HCEC 1CT (cell line): ENCODE results near the gene TBL1XR1.
"Not testable (repeated sequence)": the region's sequence is repeated elsewhere in the genome, so short reads cannot be mapped to it uniquely, and the experiment has no call there.

Experiments
- DNase-seq: peaks from one replicate; pipeline ENCODE4 v3.0.0-alpha.2; 2017

Gene TBL1XR1

DNA sequence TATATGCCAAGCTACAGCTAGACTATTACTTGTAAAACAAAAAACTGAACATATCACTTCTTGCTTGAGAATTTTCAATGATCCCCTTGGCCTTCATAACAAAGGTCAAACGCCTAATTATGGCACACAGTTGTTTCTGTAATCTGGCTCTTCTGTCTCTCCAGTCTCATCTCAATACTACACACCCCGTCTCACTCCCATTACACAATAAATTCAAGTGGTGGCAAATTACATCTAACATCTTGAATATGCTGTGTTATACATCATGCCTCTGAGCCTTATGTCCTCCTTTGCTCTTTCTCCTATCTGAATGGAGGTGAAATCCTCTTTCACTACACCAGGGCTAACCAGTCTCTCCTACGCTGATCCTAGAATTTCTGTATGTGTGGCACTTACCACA lies 140.4 kb downstream of the TBL1XR1 start:
- DNase-seq, result no peak

DNA sequence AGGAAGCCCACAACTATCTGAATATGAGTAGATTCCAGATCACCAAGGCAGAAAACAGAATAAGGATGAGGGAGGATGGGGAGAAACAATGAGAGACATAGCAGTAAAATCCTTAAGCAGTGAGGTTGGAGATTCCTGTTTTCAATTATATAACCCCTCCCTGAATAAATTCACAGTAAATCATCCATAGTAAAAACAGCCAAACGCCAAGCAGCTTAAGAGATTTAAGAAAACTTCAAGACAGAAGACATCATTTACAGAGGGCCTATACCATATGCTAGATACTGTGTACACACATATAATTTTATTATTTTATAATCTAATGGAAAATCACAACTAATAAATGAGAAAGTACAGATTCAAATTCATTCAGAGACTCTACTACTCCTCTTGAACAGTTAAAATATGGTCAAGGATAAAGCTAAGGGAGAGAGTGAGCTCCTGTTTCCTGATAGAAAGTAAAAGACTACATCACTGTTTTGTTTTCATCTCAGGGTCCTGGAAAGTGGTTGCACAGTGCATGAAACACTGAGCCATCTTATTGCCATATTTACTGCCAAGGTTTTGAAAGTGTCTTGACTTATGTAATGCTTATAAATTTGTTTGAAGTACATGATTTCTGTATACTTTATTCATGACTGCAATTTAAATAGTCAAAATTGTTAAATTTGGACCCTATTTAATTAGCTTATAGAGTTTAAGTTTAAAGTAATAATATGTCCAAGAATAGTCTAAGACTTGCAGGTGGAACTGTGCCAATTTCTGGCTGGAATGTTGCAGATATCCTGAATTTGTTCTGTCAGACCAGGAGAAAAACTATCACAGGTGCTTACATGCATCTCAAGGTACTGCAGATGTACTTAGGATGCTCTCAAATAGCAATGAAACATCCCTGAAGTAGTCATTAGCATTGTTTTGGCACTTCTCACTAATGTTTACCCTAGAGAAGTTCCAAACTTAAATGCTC lies 141.4 kb downstream of the TBL1XR1 start:
- no peak for DNase-seq

DNA sequence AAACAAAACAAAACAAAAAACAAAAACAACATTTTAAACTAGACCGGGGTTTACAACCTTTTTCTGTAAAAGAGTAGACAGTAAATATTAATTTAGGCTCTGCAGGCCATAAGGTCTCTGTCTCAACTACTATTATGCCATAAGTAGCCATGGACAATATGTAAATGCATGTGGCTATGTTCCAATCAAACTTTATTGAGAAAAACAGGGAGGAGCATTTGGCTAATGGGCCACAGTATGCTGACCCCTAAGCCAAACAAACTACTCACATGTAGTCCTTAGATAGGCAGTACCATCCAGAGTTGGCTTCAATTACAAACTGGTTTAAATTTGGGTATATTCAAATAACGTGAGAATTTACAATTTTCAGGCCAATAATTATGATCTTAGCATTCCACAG lies 144.2 kb downstream of the TBL1XR1 start:
- no peak for DNase-seq

DNA sequence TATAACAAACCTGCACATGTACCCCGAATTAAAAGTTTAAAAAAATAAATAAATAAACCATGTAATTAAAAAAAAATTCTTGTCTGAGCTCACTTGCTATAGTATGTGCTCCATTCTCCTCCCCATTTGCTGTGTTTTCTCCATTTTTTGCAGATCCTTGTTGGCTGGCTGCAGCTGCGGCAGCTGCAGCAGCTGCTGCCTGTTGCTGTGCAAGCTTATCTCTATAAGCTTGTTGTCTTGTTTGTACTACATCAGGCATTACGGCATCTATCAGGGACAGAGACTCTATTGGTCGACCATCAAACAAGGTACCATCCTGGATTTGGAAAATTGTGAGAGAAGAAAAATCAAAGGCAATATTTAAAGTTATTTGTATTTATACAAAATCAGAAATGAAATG lies 145.9 kb downstream of the TBL1XR1 start:
- no peak for DNase-seq

DNA sequence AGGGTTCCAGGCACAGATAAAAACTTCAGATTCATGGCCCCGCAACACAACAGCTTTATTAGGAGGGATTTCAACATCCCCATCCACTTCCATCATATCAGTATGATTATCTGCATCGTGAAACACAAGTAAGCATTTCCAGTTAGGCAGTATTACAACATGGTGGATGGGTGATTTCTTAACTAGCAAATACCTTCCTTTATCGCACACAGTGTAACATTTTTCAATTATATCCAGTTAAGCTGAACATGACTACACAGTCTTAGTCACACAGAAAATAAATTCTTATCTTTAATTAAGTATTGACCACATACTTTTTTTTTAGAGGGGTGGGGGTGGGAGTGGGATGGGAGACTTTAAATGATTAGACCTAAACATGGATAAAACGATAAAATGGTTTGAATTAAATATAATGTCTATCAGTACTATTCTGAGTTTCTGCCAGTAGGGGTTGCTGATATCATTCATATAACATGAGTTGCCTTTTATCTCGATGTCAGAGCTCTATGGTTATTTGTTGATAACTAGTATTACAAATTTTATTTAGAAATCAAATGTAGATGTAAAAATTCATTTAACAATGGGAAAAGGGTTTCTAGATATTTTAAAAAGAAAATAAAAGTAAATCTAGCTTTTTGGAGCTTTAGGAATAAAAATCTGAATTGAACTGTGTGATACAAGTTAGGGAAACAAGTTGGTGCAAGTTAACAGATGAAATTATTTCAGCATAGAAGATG lies 146.6 kb downstream of the TBL1XR1 start:
- DNase-seq, result peak; percentile 56

DNA sequence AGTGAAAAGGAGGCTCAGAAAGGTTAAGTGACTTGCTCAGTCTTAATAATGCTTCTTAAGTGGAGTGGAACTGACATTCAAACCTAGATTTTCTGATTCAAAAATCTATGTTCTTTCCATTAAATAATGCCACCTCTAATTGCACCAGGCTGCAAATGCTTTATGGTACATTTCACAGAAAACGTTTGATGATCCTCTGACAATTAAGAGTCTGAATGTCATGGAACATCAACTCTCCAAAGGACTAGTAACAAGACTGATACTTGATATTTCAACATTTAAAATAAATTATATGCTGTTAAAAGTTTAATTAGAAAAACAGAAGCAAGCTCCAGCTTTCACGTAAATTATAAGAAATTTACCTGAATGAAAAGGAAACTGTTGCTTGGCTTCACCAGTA lies 151.5 kb downstream of the TBL1XR1 start:
- no peak for DNase-seq

DNA sequence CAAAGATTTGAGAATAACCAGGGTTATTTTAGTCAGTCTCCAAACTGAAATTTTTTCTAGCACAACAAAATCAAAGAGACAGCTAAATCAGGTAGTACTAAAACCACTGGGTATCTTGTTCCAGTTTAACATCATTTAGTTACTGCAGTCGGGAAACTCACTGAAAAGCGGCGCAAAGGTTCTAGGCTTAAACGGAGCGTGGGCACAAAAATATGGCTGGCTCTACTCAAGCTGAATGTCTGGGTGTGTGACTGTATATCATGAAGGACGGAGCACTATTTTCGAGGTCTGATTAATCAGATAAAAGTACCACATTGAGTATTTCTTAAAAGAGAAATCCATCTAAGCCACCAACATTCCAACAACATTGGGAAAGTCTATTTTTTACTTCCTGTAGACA lies 152.1 kb downstream of the TBL1XR1 start:
- no peak for DNase-seq

DNA sequence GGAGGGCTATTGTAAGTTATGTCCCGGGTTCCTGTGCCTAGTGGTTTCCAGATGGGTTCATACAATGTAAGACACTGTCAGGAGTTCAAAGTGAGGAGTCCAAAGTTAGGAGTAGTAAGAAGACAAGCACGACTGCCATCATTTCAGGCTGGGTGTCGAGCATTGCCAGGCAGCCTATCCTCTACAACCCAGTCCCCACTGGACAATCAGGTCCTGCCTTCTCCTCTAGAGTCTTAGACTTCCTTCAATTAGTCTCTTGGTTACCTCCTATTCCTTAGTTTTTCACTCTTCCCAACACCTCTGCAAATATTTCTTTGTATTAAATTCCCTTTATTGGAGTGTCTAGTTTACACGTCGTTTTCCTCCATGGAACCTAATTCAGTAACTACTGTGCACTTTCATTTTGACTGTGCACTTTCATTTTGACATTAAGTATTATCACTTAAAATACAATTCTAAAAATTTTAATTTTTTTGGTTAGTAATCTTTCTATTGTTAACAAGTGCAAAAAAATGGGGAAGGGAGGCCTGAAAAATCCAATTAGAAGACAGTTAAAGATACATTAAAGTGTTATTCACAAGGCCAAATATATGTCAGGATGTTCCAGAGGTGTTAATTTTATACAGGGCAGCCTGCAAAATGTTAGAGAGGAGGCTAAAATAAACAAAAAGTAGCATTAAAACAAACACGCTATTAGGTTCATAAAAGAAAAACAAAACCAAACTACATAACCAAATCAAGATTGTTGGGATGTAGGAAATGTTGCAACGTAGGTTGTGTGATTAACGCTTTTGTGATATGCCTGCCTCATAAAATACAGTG lies 155.3 kb downstream of the TBL1XR1 start:
- DNase-seq, result no peak

DNA sequence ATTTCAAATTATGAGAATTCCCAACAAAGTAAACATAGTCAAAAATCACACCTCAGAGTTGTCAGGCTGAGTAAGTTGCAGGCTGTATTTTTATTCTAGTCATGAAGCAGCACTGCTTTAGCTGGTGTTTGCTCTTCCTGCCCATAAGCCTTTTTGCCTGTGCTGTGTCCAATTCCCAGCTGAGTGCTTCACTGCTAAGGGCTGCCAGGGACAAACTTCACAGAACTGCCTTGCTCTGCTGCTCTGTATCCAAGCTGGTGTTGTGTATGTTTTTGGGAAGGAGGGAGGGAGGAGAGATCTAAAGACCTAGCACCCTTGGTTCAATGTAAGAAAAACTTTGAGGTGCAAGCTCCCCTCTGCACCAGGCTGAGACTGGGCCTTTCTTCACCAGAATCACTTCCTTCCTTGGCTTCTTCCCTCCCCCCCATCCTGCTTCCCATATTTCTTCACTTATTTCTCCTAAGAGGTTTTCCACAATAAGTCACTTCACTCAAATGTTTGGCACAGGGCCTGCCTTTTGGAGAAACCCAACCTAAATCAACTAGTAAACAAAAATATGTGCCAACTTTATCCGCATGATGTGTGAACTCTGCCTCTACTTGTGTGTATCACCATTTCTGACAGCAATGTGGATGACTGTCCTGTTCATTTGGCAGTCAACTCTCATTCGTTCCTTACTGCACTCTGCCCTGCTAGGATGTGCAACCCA lies 156.1 kb downstream of the TBL1XR1 start:
- DNase-seq, result peak; percentile 57

DNA sequence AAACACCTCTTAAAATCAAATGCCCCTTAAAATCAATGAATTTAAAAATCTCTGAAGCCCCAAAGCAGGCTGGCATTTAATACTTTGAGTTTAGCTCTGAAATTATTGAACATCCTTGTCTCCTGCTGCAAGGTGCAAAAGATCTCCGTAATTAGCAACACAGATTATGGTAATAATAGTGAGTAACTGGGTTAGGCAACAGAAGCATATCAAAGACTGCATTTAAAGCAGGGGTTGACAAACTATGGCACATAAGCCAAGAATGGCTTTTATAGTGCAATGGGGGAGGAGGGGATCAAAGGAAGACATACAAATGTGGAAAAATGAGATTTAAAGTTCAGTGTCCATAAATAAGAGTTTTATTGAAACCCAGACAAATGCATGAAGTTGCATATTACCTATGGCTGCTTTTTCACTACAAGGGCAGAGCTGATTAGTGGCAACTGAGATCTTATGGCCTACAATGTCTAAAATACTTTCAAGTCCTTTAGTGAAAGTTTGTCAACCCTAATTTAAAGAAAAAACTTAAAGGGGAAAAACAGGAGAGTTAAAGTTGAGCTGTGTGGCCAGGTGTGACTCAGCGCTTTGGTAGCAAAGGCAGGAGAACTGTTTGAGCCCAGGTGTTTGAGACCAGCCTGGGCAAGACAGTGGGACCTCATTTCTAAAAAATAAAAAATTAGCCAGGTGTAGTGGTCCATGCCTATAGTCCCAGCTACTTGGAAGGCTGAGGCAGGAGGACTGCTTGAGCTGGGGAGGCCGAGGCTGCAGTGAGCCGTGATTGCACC lies 157.6 kb downstream of the TBL1XR1 start:
- DNase-seq, result no peak

DNA sequence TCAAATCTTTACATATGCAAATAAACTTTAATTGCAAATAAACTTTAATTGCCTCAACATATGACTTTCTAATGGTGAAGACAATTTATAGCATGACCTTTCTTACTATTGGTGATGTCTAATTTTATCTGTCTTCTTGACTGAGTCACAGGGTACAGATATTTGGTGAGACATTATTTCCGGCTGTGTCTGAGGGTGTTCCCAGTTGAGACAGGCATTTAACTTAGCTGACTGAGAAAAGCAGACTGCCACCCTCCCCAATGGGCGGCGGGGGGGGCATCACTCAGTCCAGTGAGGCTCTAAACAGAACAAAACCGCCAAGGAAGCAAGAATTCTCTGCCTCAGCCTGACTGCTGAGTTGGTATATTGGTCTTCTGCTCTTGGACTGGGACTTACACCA lies 160.0 kb downstream of the TBL1XR1 start:
- no peak for DNase-seq

DNA sequence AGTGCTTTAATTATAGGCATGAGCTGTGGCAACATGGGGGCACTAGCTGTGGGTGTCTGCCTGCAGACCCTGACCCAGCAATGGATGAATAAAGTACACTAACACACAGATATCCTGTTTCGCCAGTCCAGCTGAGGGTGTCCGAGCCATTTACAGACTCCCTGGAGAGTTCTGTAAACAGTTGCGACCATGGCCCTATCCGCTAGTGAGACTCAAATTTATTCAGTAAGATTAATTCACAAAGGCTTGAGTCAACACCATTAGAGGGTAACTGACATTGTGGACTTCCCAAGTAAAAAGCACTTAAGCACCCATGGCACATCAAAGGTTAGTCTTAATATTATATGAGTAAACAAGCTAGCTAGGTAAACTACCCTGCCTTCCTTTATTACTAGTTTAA lies 161.6 kb downstream of the TBL1XR1 start:
- no peak for DNase-seq

DNA sequence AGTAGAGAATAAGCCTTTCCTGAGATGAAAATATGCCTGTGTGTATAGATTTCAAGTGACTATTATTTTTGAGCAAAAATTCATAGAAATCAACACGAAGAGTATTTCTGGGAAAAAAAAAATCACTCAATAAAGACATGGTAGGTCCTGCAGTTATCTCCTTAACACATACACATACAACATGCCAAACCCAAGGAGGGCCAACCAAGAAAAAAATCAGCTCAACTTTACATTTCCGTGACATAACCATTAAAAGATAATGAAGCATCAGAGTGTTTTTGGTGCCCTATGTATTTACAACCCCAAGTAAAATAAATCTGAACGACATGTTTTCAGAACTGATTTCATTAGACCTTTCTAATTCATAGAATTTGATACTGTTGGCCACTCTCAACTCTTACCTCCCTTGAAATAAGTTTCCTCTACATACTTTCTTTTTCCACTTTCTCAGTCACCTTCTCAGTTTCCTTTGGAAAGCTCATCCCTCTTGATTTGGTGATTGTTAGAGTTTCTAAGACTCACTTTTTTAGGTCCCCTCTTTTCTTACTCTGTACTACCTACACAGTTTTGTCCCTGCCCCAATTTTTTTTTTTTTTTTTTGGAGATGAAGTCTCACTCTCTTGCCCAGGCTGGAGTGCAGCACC lies 162.3 kb downstream of the TBL1XR1 start:
- DNase-seq, result no peak

DNA sequence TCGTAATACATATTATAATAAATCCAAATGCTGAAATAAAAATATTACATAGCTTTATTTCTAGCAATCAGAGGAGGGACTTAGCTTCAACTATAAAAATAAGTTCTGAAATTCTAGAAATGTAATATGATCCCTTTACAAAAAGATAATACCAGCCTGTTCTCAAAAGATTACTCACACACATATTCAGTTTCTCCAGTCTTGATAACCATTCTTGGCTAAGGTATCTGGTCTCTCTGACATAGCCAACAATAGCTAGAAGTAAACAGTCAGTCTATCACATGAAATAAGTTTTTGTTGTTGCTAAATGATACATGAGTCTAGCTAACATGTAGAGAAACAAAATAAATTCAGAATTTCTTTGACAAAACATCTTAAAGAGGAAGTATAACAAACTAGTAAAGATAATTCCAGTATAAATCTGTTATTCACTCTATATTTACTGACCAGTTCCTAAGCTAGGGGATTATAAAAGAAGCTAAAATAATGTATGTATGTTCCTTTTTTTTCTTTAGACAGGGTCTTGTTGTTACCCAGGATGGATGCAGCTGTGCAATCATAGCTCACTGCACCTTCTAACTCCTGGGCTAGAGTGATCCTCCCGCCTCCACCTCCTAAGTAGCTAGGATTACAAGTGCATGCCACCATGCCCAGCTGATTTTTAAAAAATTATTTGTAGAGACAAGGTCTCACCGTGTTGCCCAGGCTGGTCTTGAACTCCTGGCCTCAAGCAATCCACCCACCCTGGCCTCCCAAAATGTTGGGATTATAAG lies 170.6 kb downstream of the TBL1XR1 start:
- peak; percentile 20 for DNase-seq

DNA sequence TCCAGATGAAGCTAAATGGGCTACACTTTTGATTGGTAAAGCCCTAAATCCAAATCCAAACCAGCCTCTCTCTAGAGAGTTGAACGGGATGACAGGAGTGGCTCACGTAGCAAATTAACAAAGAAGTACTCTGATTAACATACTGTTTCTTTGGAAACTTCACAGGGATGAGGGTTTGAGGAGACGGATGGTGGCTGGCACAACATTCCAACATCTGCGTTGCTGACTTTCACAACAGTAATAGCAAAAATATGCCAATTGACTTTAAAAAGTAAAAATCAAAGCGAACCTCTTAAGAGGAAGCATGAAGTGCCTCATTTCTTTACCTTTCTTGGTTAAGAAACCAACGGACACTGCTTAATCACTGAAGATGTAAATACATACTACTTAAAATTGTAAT lies 181.4 kb downstream of the TBL1XR1 start:
- no peak for DNase-seq

DNA sequence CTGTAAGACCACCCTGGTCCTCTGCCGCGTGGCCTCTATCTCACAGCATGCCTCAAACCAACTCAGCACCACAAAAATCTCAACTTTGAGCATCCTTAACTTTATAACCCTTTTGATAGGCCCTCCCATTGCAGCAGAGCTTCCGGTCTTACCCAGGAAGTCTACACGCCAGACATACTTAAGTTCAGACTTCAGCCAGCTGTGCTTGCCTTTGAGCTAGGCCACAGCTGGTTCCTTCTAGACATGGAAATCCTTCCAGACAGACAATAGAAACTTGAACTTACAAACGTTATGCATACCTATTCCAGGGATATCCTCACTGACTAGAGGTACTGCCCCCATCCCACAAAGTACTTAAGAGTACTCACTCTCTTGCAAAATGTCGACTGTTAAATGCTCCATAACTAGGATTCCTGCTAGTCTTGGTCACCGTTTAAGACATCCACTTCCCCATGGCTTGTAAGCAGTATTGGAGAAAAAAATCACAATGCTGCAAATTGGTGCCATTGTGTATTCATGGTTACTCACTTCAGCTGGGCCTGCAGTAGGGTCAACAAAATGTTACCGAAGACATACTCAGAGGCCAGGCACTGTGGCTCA lies 183.5 kb downstream of the TBL1XR1 start:
- DNase-seq, result no peak

DNA sequence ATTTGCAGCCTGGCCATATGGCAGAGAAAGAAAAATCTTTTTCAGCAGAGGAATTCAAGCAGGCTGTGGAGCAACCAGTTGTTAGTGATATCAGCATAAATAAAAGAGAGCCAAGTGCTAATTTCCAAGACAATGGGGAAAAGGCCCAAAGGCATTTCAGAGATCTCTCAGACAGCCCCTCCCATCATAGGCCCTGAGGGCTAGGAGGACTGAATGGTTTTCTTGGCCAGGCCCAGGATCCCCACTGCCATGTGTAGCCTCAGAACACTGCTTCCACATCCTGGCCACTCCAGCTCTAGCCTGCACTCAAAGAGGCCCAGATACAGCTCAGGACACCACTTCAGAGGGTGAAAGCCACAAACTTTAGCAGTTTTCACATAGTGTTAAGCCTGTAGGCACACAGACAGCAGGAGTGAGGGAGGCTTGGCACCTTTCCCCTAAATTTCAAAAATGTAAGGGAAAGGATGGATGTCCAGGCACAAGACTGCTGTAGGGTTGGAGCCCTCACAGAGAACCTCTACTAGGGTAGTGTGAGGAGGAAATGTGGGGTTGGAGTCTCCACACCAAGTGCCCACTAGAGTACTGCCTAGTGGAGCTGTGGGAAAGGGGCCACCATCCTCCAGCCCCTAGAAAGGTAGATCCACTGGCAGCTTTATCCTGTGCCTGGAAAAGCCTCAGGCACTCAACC lies 191.4 kb downstream of the TBL1XR1 start:
- DNase-seq, result no peak

DNA sequence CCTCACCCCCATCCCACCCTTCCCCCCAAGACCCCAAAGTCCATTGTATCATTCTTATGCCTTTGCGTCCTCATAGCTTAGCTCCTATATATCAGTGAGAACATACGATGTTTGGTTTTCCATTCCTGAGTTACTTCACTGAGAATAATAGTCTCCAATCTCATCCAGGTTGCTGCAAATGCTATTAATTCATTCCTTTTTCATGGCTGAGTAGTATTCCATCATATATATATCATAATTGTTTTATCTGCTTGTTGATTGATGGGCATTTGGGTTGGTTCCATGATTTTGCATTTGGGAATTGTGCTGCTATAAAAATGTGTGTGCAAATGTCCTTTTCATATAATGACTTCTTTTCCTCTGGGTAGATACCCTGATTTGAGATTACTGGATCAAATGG lies 197.1 kb downstream of the TBL1XR1 start:
- not testable (repeated sequence) for DNase-seq

DNA sequence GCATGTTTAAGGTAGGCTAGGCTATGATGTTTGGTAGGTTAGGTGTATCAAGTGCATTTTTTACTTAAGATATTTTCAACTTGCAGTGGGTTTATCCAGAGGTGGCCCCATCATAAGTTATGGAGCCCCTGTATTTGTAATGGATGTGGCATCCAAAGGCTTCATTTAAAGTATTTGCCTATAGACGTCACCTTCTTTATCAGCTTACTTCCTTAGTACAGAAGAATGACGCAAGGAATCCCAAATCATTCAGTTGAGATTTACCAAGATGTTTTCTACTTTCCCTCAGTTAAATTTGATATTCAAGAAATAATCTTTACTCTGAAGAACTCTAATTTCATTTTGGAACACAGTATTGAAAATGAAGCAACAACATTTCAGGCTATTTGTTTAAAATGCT lies 201.3 kb downstream of the TBL1XR1 start:
- no peak for DNase-seq
